ENCODE data around the gene GRIK4. TPM values are rescaled to one million over a fixed set of nuclear protein-coding genes. Genes with fewer than 3 reads are reported as not detected.

Gene GRIK4
- total and polyA plus RNA-seq, 2 donors (not counting 3 experiments of a cell fraction or from before 2014, with no cell fraction given), result 0.81 to 1.6 TPM

DNA sequence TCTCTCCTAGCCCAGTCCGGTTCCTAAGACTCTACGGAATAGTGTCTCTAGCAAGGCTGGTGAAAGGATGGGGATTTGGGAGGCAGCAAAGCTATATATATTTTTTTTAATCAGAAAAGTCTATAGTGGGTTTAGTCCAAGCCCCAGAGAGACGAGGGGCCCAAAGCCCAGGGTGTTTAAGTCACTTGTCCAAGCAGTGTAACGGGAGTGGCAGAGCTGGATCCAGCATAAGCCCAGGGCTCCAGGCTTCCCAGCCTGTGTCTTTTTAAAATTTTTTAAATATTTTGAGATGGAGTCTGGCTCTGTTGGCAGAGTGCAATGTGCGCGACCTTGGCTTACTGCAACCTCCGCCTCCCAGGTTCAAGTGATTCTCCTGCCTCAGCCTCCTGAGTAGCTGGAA is 6.8 kb downstream of the GRIK4 start:
- Histone ChIP-seq H2AFZ (ENCODE audit: low read depth, low read length) (no peak overlapping the region), H3K4me2 (ENCODE audit: insufficient read depth, low read length) (no peak overlapping the region), H4K20me1 (replicated peaks; ENCODE audit: control insufficient read depth, extremely low read depth, insufficient read depth, low read length) (no peaks in the 10 kb centered on the region), H3K4me3 (replicated peaks in 1 of 3; ENCODE audit: insufficient read depth in 1 of 3, low read depth in 1 of 3, low read length in 3 of 3) (no peak overlapping the region), H3K27me3 (ENCODE audit: control insufficient read depth in 2 of 2, insufficient read depth in 2 of 2, low read length in 2 of 2) (peaks cover 0 to 2% of the 10 kb centered on the region in 2 experiments), H3K9ac (replicated peaks; ENCODE audit: extremely low read depth, insufficient read depth, low read length) (no peak overlapping the region), H3K27ac (ENCODE audit: insufficient read depth, low read depth, low read length) (no peak overlapping the region), H3K9me1 (replicated peaks; ENCODE audit: control insufficient read depth, extremely low read depth, insufficient read depth, low read length) (no peaks in the 10 kb centered on the region), H3K79me2 (ENCODE audit: control insufficient read depth, insufficient read depth, low read length) (no peaks in the 10 kb centered on the region), H3K9me3 (replicated peaks; ENCODE audit: control insufficient read depth, insufficient read depth, low read length) (no peaks in the 10 kb centered on the region), H3K36me3 (ENCODE audit: control insufficient read depth in 2 of 2, extremely low read depth in 1 of 2, insufficient read depth in 2 of 2, low read length in 2 of 2) (no peaks in the 10 kb centered on the region), H3K4me1 (ENCODE audit: control insufficient read depth, extremely low read depth, insufficient read depth, low read length) (peaks cover 4% of the 10 kb centered on the region)
- intact Hi-C loops (cut with micrococcal nuclease) (no loop called here), dilution Hi-C loops (cut with MboI; ENCODE audit: extremely low pct_ligation_motif_present, low sequenced_read_pairs) (no loop called here)
- FAIRE-seq, result no peak
- POLR2A ChIA-PET, result no interaction called here
- no TSS peak for BruUV-seq (replicated peaks)
- no peak for DNase-seq (ENCODE audit: low read depth, low spot score)
- CTCF ChIA-PET, result interaction anchor here (0.9 to 2.7 kb wide), 2 partner anchors 167 to 676 kb away, joined by 3 to 10 read pairs; no protein-coding TSS in a partner anchor
- TF ChIP-seq POLR2AphosphoS5 (IDR thresholded peaks at IDR 0.05; ENCODE audit: insufficient read depth, low read depth, low read length) (no peak), FOS (IDR thresholded peaks at IDR 0.05; ENCODE audit: borderline replicate concordance, insufficient read depth, low read length) (no peak)
- TF ChIP-seq, protein P1, sequence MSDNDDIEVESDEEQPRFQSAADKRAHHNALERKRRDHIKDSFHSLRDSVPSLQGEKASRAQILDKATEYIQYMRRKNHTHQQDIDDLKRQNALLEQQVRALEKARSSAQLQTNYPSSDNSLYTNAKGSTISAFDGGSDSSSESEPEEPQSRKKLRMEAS (IDR thresholded peaks at IDR 0.05; ENCODE audit: insufficient read depth, insufficient read length), result no peak

DNA sequence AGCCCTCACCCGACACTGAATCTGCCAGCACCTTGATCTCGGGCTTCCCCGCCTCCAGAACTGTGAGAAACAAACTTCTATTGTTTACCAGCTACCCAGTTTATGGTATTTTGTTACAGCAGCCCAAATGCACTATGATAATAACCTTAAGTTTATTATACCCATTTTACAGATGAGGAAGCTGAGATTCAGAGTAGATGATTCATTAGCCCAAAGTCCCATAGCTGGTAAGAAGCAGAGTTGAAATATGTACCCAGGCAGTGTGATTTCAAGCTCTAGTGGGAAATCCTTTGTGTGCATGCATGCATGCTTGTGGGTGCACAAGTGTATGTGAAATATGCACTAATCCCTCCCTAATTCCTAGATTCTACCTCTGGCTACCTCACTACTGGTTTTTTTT is 7.9 kb downstream of the GRIK4 start:
- Histone ChIP-seq H3K9ac (replicated peaks; ENCODE audit: extremely low read depth, insufficient read depth, low read length) (no peak overlapping the region), H3K79me2 (ENCODE audit: control insufficient read depth, insufficient read depth, low read length) (no peaks in the 10 kb centered on the region), H3K27ac (ENCODE audit: insufficient read depth, low read depth, low read length) (no peak overlapping the region), H3K9me1 (replicated peaks; ENCODE audit: control insufficient read depth, extremely low read depth, insufficient read depth, low read length) (no peaks in the 10 kb centered on the region), H3K4me3 (replicated peaks in 1 of 3; ENCODE audit: insufficient read depth in 1 of 3, low read depth in 1 of 3, low read length in 3 of 3) (no peak overlapping the region), H2AFZ (ENCODE audit: low read depth, low read length) (no peak overlapping the region), H3K36me3 (ENCODE audit: control insufficient read depth in 2 of 2, extremely low read depth in 1 of 2, insufficient read depth in 2 of 2, low read length in 2 of 2) (no peaks in the 10 kb centered on the region), H3K4me1 (ENCODE audit: control insufficient read depth, extremely low read depth, insufficient read depth, low read length) (peaks cover 4% of the 10 kb centered on the region), H3K4me2 (ENCODE audit: insufficient read depth, low read length) (no peak overlapping the region), H3K9me3 (replicated peaks; ENCODE audit: control insufficient read depth, insufficient read depth, low read length) (no peaks in the 10 kb centered on the region), H3K27me3 (ENCODE audit: control insufficient read depth in 2 of 2, insufficient read depth in 2 of 2, low read length in 2 of 2) (peaks cover 0 to 2% of the 10 kb centered on the region in 2 experiments), H4K20me1 (replicated peaks; ENCODE audit: control insufficient read depth, extremely low read depth, insufficient read depth, low read length) (no peaks in the 10 kb centered on the region)
- ChIA-PET POLR2A (no interaction called here), CTCF (no interaction called here)
- intact Hi-C loops (cut with micrococcal nuclease) (no loop called here), dilution Hi-C loops (cut with MboI; ENCODE audit: extremely low pct_ligation_motif_present, low sequenced_read_pairs) (no loop called here)
- TF ChIP-seq MYC (IDR thresholded peaks at IDR 0.05; ENCODE audit: low read depth, low read length), result no peak
- TF ChIP-seq JUN (IDR thresholded peaks at IDR 0.05; ENCODE audit: borderline replicate concordance, insufficient read depth, insufficient read length, low read depth), result no peak
- TF ChIP-seq, protein P2, sequence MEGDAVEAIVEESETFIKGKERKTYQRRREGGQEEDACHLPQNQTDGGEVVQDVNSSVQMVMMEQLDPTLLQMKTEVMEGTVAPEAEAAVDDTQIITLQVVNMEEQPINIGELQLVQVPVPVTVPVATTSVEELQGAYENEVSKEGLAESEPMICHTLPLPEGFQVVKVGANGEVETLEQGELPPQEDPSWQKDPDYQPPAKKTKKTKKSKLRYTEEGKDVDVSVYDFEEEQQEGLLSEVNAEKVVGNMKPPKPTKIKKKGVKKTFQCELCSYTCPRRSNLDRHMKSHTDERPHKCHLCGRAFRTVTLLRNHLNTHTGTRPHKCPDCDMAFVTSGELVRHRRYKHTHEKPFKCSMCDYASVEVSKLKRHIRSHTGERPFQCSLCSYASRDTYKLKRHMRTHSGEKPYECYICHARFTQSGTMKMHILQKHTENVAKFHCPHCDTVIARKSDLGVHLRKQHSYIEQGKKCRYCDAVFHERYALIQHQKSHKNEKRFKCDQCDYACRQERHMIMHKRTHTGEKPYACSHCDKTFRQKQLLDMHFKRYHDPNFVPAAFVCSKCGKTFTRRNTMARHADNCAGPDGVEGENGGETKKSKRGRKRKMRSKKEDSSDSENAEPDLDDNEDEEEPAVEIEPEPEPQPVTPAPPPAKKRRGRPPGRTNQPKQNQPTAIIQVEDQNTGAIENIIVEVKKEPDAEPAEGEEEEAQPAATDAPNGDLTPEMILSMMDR (IDR thresholded peaks at IDR 0.05; ENCODE audit: extremely low read depth in 1 of 2, insufficient read depth in 1 of 2, low read depth in 1 of 2, low read length in 2 of 2), result no peak
- no peak for TF ChIP-seq EZH2 (IDR thresholded peaks at IDR 0.05; ENCODE audit: borderline replicate concordance, low read depth, low read length, severe bottlenecking)
- TF ChIP-seq POLR2A (IDR thresholded peaks at IDR 0.05; ENCODE audit: low read depth, low read length), result no peak
- TF ChIP-seq GATA2 (IDR thresholded peaks at IDR 0.05; ENCODE audit: insufficient read depth, insufficient read length, low read depth, low read length), result no peak
- no peak for TF ChIP-seq FOS (IDR thresholded peaks at IDR 0.05; ENCODE audit: borderline replicate concordance, insufficient read depth, low read length)
- no peak for TF ChIP-seq POLR2AphosphoS5 (IDR thresholded peaks at IDR 0.05; ENCODE audit: insufficient read depth, low read depth, low read length)
- TF ChIP-seq, protein P1 (IDR thresholded peaks at IDR 0.05; ENCODE audit: insufficient read depth, insufficient read length), result no peak
- no peak for FAIRE-seq
- no TSS peak for BruUV-seq (replicated peaks)
- DNase-seq (ENCODE audit: low read depth, low spot score), result no peak
